Choroid plexus epithelial cell (primary cell): ENCODE results near the gene LARGE1.

Source experiments
- DNase-seq: peaks from one replicate; pipeline ENCODE4 v3.0.0-alpha.2; 2010; ENCODE audit warnings: low read depth
- H3K4me3 ChIP-seq: 2 replicates; pipeline ENCODE4 v1.5.1; 2011; ENCODE audit warnings: low read depth, mild to moderate bottlenecking, control low read depth, low read length, moderate library complexity
- CTCF ChIP-seq: conservative IDR thresholded peaks from 2 replicates; pipeline ENCODE4 v1.5.1; 2011; ENCODE audit warnings: low read depth, mild to moderate bottlenecking, control low read depth, inconsistent platforms, low read length, moderate library complexity

The LARGE1 gene

GRCh38 chr22:33472462-33473344, 447.6 kb downstream of the LARGE1 start:
- no peak overlapping the region for H3K4me3 ChIP-seq
- DNase-seq: no peak
- TF ChIP-seq CTCF: no peak

DNA sequence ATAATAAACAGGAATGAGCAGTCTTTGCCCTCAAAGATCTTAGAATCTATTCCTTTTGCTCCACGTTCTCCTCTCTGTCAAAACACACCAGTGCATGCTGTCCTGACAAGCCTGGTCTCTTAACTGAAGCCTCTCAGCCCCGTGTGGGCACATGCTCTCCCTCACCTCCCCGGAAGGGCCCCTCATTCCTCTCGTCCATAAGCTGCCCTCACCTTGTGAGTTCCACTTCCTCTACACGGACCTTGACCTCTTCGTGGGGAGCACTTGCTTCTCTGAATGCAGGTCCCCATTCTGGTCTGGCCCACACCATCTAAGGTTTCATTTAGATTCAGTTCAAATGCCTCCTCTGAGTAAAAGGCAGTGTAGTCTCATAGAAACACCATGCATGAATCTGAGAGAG, 449.8 kb downstream of the LARGE1 start:
- no peak for TF ChIP-seq CTCF
- no peak overlapping the region for H3K4me3 ChIP-seq
- DNase-seq: no peak

GRCh38 chr22:33467620-33468095, 452.6 kb downstream of the LARGE1 start:
- no peak overlapping the region for H3K4me3 ChIP-seq
- TF ChIP-seq CTCF: peak; percentile 45
- DNase-seq: peak; percentile 26

DNA sequence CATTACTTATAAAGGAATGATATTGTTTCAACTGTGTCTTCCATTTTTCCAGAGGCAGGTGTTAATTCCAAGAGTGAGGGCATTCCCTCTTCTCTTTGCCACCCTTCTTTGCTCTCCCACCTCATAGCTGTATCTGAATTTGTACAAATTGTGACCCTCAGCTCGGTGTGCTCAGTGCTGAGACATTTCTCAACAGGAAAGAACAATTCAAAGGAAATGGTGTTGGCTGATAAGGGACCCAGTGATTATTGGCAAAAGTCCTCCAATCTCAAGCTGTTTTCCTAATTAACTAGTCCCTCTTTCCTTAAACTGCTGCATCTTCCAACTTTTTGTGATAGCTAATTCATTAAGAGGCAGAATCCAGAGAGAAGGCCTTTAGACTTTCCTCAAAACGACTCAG, 453.2 kb downstream of the LARGE1 start:
- no peak for DNase-seq
- no peak for TF ChIP-seq CTCF
- no peak overlapping the region for H3K4me3 ChIP-seq

DNA sequence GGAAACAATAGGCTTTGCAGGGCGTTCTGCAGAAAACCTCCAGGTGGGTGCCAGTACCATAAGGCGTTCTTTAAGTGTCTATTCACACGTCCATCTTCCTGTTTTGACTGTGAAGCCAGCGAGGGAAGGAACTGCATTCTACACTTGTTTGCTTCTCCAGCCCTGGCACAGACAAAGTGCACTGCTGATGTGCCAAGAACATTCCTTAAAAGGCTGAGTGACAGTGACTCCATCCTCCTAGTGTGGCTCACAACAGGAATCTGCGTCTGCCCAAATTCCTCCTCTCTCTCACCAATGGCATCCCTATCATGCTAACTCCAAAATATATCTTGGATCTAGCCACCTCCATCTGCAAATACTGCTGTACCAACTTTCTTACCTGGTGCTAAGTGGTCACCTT, 454.7 kb downstream of the LARGE1 start:
- DNase-seq: no peak
- TF ChIP-seq CTCF: no peak
- H3K4me3 ChIP-seq: no peak overlapping the region

GRCh38 chr22:33464698-33465097, 455.6 kb downstream of the LARGE1 start:
- no peak for DNase-seq
- H3K4me3 ChIP-seq: no peak overlapping the region
- TF ChIP-seq CTCF: no peak
